GM19025 (cell line): Measurements from ENCODE around the gene JUNB.

ENCODE experiments used
- ATAC-seq: cut with Tn5 transposase; IDR thresholded peaks from one replicate; pipeline ENCODE4 v1.9.1; 2021; ENCODE audit warnings: mild to moderate bottlenecking, low read depth, moderate library complexity; ENCODE audit not compliant: unreplicated experiment

JUNB gene

DNA sequence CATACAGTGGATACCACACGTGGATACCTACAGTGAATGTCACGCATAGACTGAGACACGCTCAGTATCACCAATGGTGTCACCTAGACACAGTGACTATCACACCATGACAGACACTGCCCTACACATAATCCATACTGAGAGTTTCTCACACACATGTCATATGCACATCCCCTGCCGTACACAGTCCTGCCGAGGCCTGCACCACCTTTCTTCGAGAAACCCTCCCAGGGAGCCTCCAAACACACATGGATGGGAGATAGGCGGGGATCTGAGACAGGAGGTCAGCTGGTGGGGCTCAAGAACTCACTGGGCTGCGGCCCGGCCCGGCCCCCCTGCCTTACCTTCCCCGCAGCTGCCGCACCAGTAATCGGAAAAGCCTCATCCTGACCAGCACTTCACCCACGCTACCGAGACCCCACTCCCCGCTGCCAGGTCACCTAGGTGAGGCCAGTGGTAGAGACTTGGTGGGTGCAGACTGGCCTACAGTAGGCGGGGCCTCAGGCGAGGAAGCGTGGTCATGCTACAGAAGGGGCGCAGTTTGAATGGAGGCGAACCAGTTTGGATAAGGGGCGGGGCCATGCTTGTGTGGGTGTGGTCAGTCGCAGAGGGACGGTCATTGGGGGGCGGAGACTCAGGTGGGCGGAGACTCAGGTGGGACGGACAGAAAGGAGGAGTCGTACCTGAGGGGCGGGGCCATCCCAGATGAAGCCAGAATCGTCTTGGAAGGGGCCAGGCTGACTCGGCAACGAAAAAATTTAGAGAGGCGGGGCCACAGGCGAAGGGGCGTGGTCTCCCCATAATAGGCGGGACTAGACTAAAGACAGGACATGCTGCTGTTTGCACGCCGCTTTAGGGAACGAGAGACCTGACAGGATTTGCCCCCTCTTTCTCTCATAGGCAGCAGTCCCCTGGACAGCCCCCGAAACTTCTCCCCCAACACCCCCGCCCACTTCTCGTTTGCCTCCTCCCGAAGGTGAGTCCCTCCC is 49.1 kb downstream of the JUNB start:
- no peak for ATAC-seq

- ATAC-seq, result no peak
These were observed 49.8 kb downstream of the JUNB start for GRCh38 chr19:12841094-12841493.

GRCh38 chr19:12842511-12842910 is 51.2 kb downstream of the JUNB start:
- no peak for ATAC-seq
